Neural cell (in vitro differentiated cells): Measurements from ENCODE around the gene SH3RF3. TPM values are rescaled to one million over a fixed set of nuclear protein-coding genes. Genes with fewer than 3 reads are reported as not detected.

Experiments used
- H2AFZ ChIP-seq: fragments of 200-600, 300-800 bp; sonication (generic), shearing (Covaris generic); 2 replicates; pipeline ENCODE4 v1.6.0; 2014; ENCODE audit warnings: low read depth, mild to moderate bottlenecking, antibody characterized with exemption, low read length, moderate library complexity
- H3F3A ChIP-seq: fragments of 200-600 bp; shearing (Covaris generic); 2 replicates; pipeline ENCODE4 v1.6.1; 2016; ENCODE audit warnings: mild to moderate bottlenecking, moderate library complexity, mixed read lengths, antibody characterized with exemption, low read length; ENCODE audit not compliant: insufficient read depth, poor library complexity, severe bottlenecking
- H3K27ac ChIP-seq: fragments of 200-600, 300-800 bp; sonication (generic), shearing (Covaris generic); 2 replicates; pipeline ENCODE4 v1.5.1; 2014; ENCODE audit warnings: mild to moderate bottlenecking, low read length, moderate library complexity
- H3K27me3 ChIP-seq: fragments of 300-800, 200-600 bp; sonication (generic), shearing (Covaris generic); 2 replicates; pipeline ENCODE4 v1.6.0; 2014; ENCODE audit warnings: mild to moderate bottlenecking, low read depth, low read length, moderate library complexity; ENCODE audit not compliant: insufficient read depth
- H3K36me3 ChIP-seq: fragments of 300-800, 200-600 bp; sonication (generic), shearing (Covaris generic); 2 replicates; pipeline ENCODE4 v1.5.1; 2014; ENCODE audit warnings: mild to moderate bottlenecking, antibody characterized with exemption, low read length, moderate library complexity; ENCODE audit not compliant: insufficient read depth
- H3K4me2 ChIP-seq: fragments of 300-800, 200-600 bp; sonication (generic), shearing (Covaris generic); 2 replicates; pipeline ENCODE4 v1.6.0; 2014; ENCODE audit warnings: mild to moderate bottlenecking, low read length
- H3K4me3 ChIP-seq: fragments of 300-800, 200-600 bp; sonication (generic), shearing (Covaris generic); 2 replicates; pipeline ENCODE4 v1.5.1; 2014; ENCODE audit warnings: mild to moderate bottlenecking, low read length, moderate library complexity
- H3K79me2 ChIP-seq: fragments of 200-600 bp; shearing (Covaris generic); replicated peaks from 2 replicates; pipeline ENCODE4 v1.6.0; 2014; ENCODE audit warnings: mild to moderate bottlenecking, low read length, moderate library complexity; ENCODE audit not compliant: insufficient read depth
- H3K9ac ChIP-seq: fragments of 300-800, 200-600 bp; sonication (generic), shearing (Covaris generic); 2 replicates; pipeline ENCODE4 v1.6.1; 2016; ENCODE audit warnings: mild to moderate bottlenecking, low read length, mixed read lengths
- H3K9me2 ChIP-seq: fragments of 200-600 bp; shearing (Covaris generic); 2 replicates; pipeline ENCODE4 v1.6.1; 2016; ENCODE audit warnings: mild to moderate bottlenecking, low read length, mixed read lengths; ENCODE audit not compliant: insufficient read depth
- H3K9me3 ChIP-seq: fragments of 200-600, 300-800 bp; sonication (generic), shearing (Covaris generic); 2 replicates; pipeline ENCODE4 v1.6.1; 2016; ENCODE audit warnings: mild to moderate bottlenecking, mixed run types, low read length, moderate library complexity, mixed read lengths
- H4K20me1 ChIP-seq: fragments of 200-600 bp; shearing (Covaris generic); 2 replicates; pipeline ENCODE4 v1.6.1; 2016; ENCODE audit warnings: mild to moderate bottlenecking, mixed run types; ENCODE audit not compliant: insufficient read depth
- CTCF ChIP-seq: fragments of 450-650 bp; IDR thresholded peaks from 2 replicates; pipeline ENCODE4 v1.5.1; 2014; ENCODE audit warnings: antibody characterized with exemption, mild to moderate bottlenecking, moderate library complexity; ENCODE audit not compliant: poor library complexity, severe bottlenecking
- EP300 ChIP-seq: fragments of 450-650 bp; conservative IDR thresholded peaks from 2 replicates; pipeline ENCODE4 v1.6.1; 2014; ENCODE audit warnings: antibody characterized with exemption, mild to moderate bottlenecking, moderate library complexity; ENCODE audit not compliant: poor library complexity, severe bottlenecking
- EZH2 ChIP-seq: fragments of 200-600, 300-800 bp; shearing (Covaris generic), sonication (generic); IDR thresholded peaks from 2 replicates; pipeline ENCODE4 v1.6.1; 2014; ENCODE audit warnings: antibody characterized with exemption, low read length, borderline replicate concordance, mild to moderate bottlenecking; ENCODE audit not compliant: insufficient read depth, poor library complexity, severe bottlenecking
- MXI1 ChIP-seq: fragments of 450-650 bp; conservative IDR thresholded peaks from 2 replicates; pipeline ENCODE4 v1.6.1; 2014; ENCODE audit warnings: antibody characterized with exemption, mild to moderate bottlenecking; ENCODE audit not compliant: poor library complexity, severe bottlenecking
- POLR2AphosphoS5 ChIP-seq: IDR thresholded peaks from 2 replicates; pipeline ENCODE4 v1.6.1; 2012
- RAD21 ChIP-seq: fragments of 450-650 bp; conservative IDR thresholded peaks from 2 replicates; pipeline ENCODE4 v1.6.1; 2014; ENCODE audit warnings: antibody characterized with exemption, mild to moderate bottlenecking, moderate library complexity
- REST ChIP-seq: IDR thresholded peaks from 2 replicates; pipeline ENCODE4 v1.6.1; 2012; ENCODE audit warnings: borderline replicate concordance
- SMC3 ChIP-seq: fragments of 450-650 bp; conservative IDR thresholded peaks from 2 replicates; pipeline ENCODE4 v1.6.1; 2014; ENCODE audit warnings: antibody characterized with exemption, mild to moderate bottlenecking, moderate library complexity; ENCODE audit not compliant: poor library complexity
- TAF1 ChIP-seq: IDR thresholded peaks from 2 replicates; pipeline ENCODE4 v1.6.1; 2012; ENCODE audit warnings: low read depth
- polyA plus RNA-seq: library from polyadenylated mRNA; depleted of rRNA; stranded (reverse); fragments of >200 nt; gene quantifications from 2 replicates; pipeline ENCODE4 v1.2.3, GENCODE V29; 2014

The SH3RF3 gene
- polyA plus RNA-seq, 1 donor from 2014 or later: 0.53 TPM

GRCh38 chr2:109136542-109136941 is 7.5 kb downstream of the SH3RF3 start:
- H3K4me2 ChIP-seq: no peak overlapping the region
- H3K9ac ChIP-seq: no peak overlapping the region
- H3F3A ChIP-seq: no peaks in the 10 kb centered on the region
- H3K27me3 ChIP-seq: peaks cover 15% of the 10 kb centered on the region
- no peaks in the 10 kb centered on the region for H3K36me3 ChIP-seq
- no peak overlapping the region for H2AFZ ChIP-seq
- no peaks in the 10 kb centered on the region for H3K79me2 ChIP-seq
- H3K9me2 ChIP-seq: no peaks in the 10 kb centered on the region
- no peaks in the 10 kb centered on the region for H3K9me3 ChIP-seq
- TF ChIP-seq SMC3: no peak
- TF ChIP-seq TAF1: no peak
- TF ChIP-seq RAD21: no peak
- no peak for TF ChIP-seq EP300
- no peaks in the 10 kb centered on the region for H4K20me1 ChIP-seq
- H3K4me3 ChIP-seq: no peak overlapping the region
- no peak overlapping the region for H3K27ac ChIP-seq

- H4K20me1 ChIP-seq: no peaks in the 10 kb centered on the region
- no peak overlapping the region for H3K27ac ChIP-seq
- no peaks in the 10 kb centered on the region for H3K36me3 ChIP-seq
- no peak overlapping the region for H2AFZ ChIP-seq
- no peaks in the 10 kb centered on the region for H3K9me3 ChIP-seq
- H3K4me2 ChIP-seq: no peak overlapping the region
- no peak overlapping the region for H3K9ac ChIP-seq
- no peak overlapping the region for H3K4me3 ChIP-seq
- no peaks in the 10 kb centered on the region for H3F3A ChIP-seq
- H3K9me2 ChIP-seq: no peaks in the 10 kb centered on the region
- no peaks in the 10 kb centered on the region for H3K79me2 ChIP-seq
- peaks cover 6% of the 10 kb centered on the region for H3K27me3 ChIP-seq
- TF ChIP-seq TAF1 (no peak), SMC3 (no peak), EZH2 (no peak), CTCF (no peak), POLR2AphosphoS5 (no peak), REST (no peak), EP300 (no peak), RAD21 (no peak), MXI1 (no peak)
Measured at GRCh38 chr2:109137616-109138015, 8.6 kb downstream of the SH3RF3 start.

- H3K27me3 ChIP-seq: no peaks in the 10 kb centered on the region
- H4K20me1 ChIP-seq: no peaks in the 10 kb centered on the region
- no peak overlapping the region for H2AFZ ChIP-seq
- no peaks in the 10 kb centered on the region for H3F3A ChIP-seq
- no peak overlapping the region for H3K9ac ChIP-seq
- no peaks in the 10 kb centered on the region for H3K9me3 ChIP-seq
- H3K4me2 ChIP-seq: no peak overlapping the region
- TF ChIP-seq MXI1 (no peak), SMC3 (no peak), CTCF (no peak)
- H3K79me2 ChIP-seq: no peaks in the 10 kb centered on the region
- no peaks in the 10 kb centered on the region for H3K36me3 ChIP-seq
- H3K4me3 ChIP-seq: no peak overlapping the region
- no peaks in the 10 kb centered on the region for H3K9me2 ChIP-seq
- H3K27ac ChIP-seq: no peak overlapping the region
Measured at GRCh38 chr2:109138449-109138848, 9.4 kb downstream of the SH3RF3 start.
